HEK293 (cell line): ENCODE data around the gene BLOC1S1.

Source experiments
- ATF2 ChIP-seq: fragments of 450-650 bp; formaldehyde crosslinking; IDR thresholded peaks from 2 replicates; pipeline ENCODE4 v1.5.1; 2016; ENCODE audit warnings: missing biosample characterization, missing genetic modification characterization, low read depth
- BCL11A ChIP-seq: fragments of 450-650 bp; formaldehyde crosslinking; IDR thresholded peaks from 2 replicates; pipeline ENCODE4 v1.5.1; 2016; ENCODE audit warnings: low read depth, missing biosample characterization, missing genetic modification characterization
- PBX3 ChIP-seq: sonication (generic); formaldehyde crosslinking; IDR thresholded peaks from 2 replicates; pipeline ENCODE4 v1.8.1; 2022; ENCODE audit warnings: mild to moderate bottlenecking, moderate library complexity, missing genetic modification reagents
- PRDM1 ChIP-seq: fragments of 450-650 bp; formaldehyde crosslinking; IDR thresholded peaks from 2 replicates; pipeline ENCODE4; 2016; ENCODE audit warnings: missing biosample characterization, missing genetic modification characterization
- SCRT2 ChIP-seq: fragments of 450-650 bp; formaldehyde crosslinking; IDR thresholded peaks from 2 replicates; pipeline ENCODE4 v1.5.1; 2016; ENCODE audit warnings: missing biosample characterization, missing genetic modification characterization
- ZBTB44 ChIP-seq: fragments of 450-650 bp; IDR thresholded peaks from 2 replicates; pipeline ENCODE4 v1.5.1; 2018; ENCODE audit warnings: missing biosample characterization, mild to moderate bottlenecking, missing genetic modification characterization
- ZBTB49 ChIP-seq: fragments of 450-650 bp; formaldehyde crosslinking; IDR thresholded peaks from 2 replicates; pipeline ENCODE4 v1.5.1; 2016; ENCODE audit warnings: missing biosample characterization, missing genetic modification characterization, low read depth
- ZBTB7A ChIP-seq: fragments of 450-650 bp; formaldehyde crosslinking; IDR thresholded peaks from 2 replicates; pipeline ENCODE4 v1.5.1; 2016; ENCODE audit warnings: low read depth, missing biosample characterization, missing genetic modification characterization
- ZFHX2 ChIP-seq: fragments of 450-650 bp; formaldehyde crosslinking; conservative IDR thresholded peaks from 2 replicates; pipeline ENCODE4 v1.5.1; 2016; ENCODE audit warnings: missing biosample characterization, missing genetic modification characterization
- ZFP3 ChIP-seq: fragments of 450-650 bp; formaldehyde crosslinking; IDR thresholded peaks from 2 replicates; pipeline ENCODE4 v1.5.1; 2016; ENCODE audit warnings: low read depth, missing biosample characterization, missing genetic modification characterization
- ZNF138 ChIP-seq: fragments of 450-650 bp; formaldehyde crosslinking; IDR thresholded peaks from 2 replicates; pipeline ENCODE4 v1.5.1; 2016; ENCODE audit warnings: missing biosample characterization, missing genetic modification characterization, borderline replicate concordance
- ZNF16 ChIP-seq: fragments of 450-650 bp; formaldehyde crosslinking; IDR thresholded peaks from 2 replicates; pipeline ENCODE4 v1.5.1; 2016; ENCODE audit warnings: low read depth, missing biosample characterization, missing genetic modification characterization
- ZNF239 ChIP-seq: fragments of 450-650 bp; formaldehyde crosslinking; IDR thresholded peaks from 2 replicates; pipeline ENCODE4 v1.5.1; 2016; ENCODE audit warnings: missing biosample characterization, missing genetic modification characterization
- ZNF280D ChIP-seq: fragments of 450-650 bp; formaldehyde crosslinking; IDR thresholded peaks from 2 replicates; pipeline ENCODE4 v1.5.1; 2016; ENCODE audit warnings: missing biosample characterization, missing genetic modification characterization
- ZNF391 ChIP-seq: fragments of 450-650 bp; formaldehyde crosslinking; IDR thresholded peaks from 2 replicates; pipeline ENCODE4 v1.5.1; 2016; ENCODE audit warnings: low read depth, missing biosample characterization, missing genetic modification characterization, borderline replicate concordance
- ZNF423 ChIP-seq: fragments of 450-650 bp; formaldehyde crosslinking; IDR thresholded peaks from 2 replicates; pipeline ENCODE4 v1.5.1; 2016; ENCODE audit warnings: missing biosample characterization, missing genetic modification characterization
- ZNF433 ChIP-seq: fragments of 450-650 bp; formaldehyde crosslinking; IDR thresholded peaks from 2 replicates; pipeline ENCODE4 v1.5.1; 2016; ENCODE audit warnings: missing biosample characterization, missing genetic modification characterization, low read depth
- ZNF549 ChIP-seq: fragments of 450-650 bp; IDR thresholded peaks from 2 replicates; pipeline ENCODE4 v1.5.1; 2018; ENCODE audit warnings: missing biosample characterization, missing genetic modification characterization, mild to moderate bottlenecking, inconsistent platforms, moderate library complexity
- ZNF610 ChIP-seq: fragments of 450-650 bp; formaldehyde crosslinking; IDR thresholded peaks from 2 replicates; pipeline ENCODE4 v1.5.1; 2016; ENCODE audit warnings: missing biosample characterization, missing genetic modification characterization, borderline replicate concordance
- ZNF645 ChIP-seq: fragments of 450-650 bp; formaldehyde crosslinking; IDR thresholded peaks from 2 replicates; pipeline ENCODE4; 2016; ENCODE audit warnings: missing biosample characterization, missing genetic modification characterization
- ZNF76 ChIP-seq: fragments of 450-650 bp; formaldehyde crosslinking; IDR thresholded peaks from 2 replicates; pipeline ENCODE4; 2016; ENCODE audit warnings: low read depth, missing biosample characterization, missing genetic modification characterization, borderline replicate concordance
- ZNF768 ChIP-seq: fragments of 450-650 bp; formaldehyde crosslinking; IDR thresholded peaks from 2 replicates; pipeline ENCODE4 v1.5.1; 2018; ENCODE audit warnings: missing biosample characterization, mild to moderate bottlenecking, missing genetic modification characterization
- ZNF776 ChIP-seq: fragments of 450-650 bp; formaldehyde crosslinking; IDR thresholded peaks from 2 replicates; pipeline ENCODE4 v1.5.0; 2017; ENCODE audit warnings: missing biosample characterization, missing genetic modification characterization, borderline replicate concordance
- ZNF791 ChIP-seq: fragments of 450-650 bp; formaldehyde crosslinking; IDR thresholded peaks from 2 replicates; pipeline ENCODE4 v1.5.1; 2016; ENCODE audit warnings: missing biosample characterization, missing genetic modification characterization
- ZXDB ChIP-seq: fragments of 450-650 bp; formaldehyde crosslinking; IDR thresholded peaks from 2 replicates; pipeline ENCODE4 v1.5.1; 2016; ENCODE audit warnings: missing biosample characterization, missing genetic modification characterization
- TF ChIP-seq, protein P1 (sequence below): fragments of 450-650 bp; formaldehyde crosslinking; IDR thresholded peaks from 2 replicates; pipeline ENCODE4 v1.5.1; 2016; ENCODE audit warnings: missing biosample characterization, missing genetic modification characterization

Gene BLOC1S1

DNA sequence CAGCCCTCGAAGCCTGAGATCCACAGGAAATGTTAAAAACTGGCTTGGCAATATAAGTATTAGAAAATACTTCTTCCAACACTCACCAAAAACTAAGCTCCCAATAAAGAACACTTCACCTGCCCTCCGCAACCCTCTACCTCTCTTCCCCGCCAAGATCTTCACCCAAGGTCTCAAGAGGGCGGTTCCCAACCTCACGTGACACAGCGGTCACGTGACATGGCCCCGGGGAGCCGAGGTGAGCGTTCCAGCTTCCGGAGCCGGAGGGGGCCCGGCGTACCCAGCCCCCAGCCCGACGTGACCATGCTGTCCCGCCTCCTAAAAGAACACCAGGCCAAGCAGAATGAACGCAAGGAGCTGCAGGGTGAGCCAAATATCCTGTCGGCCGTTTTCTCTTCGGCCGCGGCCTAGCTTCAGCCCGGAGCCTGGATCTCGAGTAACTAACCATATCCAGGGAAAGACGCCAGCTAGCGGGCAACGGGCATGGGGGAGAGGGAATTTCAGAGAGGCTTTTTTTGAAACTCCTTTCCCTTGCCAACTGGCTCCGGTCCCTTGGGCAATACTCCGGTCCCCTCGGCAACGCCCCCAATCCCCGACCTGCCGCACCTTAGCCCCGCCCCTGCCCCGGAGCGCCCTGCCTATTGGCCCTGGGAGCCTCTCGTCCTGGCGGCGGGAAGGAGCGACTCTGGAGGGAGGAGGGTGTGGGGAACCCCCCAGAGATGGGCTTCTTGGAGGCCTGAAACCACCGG lies at the start of gene BLOC1S1 (continued):
- TF ChIP-seq BCL11A (tag by site-specific recombination) (no peak), ZNF433 (tag by site-specific recombination) (no peak), ZFHX2 (no peak; the same call in 1 of the 2 replicates), ZNF76 (peak; percentile 80), ZFP3 (no peak), ZNF645 (tag by site-specific recombination) (0 out of 2 replicates have a peak, but pooled peaks have one; percentile 33), ZNF239 (tag by site-specific recombination) (no peak), ZNF776 (tag by site-specific recombination) (no peak), PRDM1 (tag by site-specific recombination) (peak; percentile 8; the same call in 1 of the 2 replicates), ZNF423 (tag by site-specific recombination) (peak; percentile 81), PBX3 (CRISPR knock-in tag) (no peak), ZBTB44 (tag by site-specific recombination) (0 out of 2 replicates have a peak, but pooled peaks have one; percentile 25), ZNF791 (tag by site-specific recombination) (no peak), ZNF280D (no peak), ZNF391 (tag by site-specific recombination) (peak; percentile 95; the same call in 1 of the 2 replicates), ZNF16 (tag by site-specific recombination) (no peak), ZBTB49 (no peak), ZNF549 (tag by site-specific recombination) (no peak), ATF2 (no peak), ZNF138 (tag by site-specific recombination) (no peak), SCRT2 (tag by site-specific recombination) (no peak), ZNF768 (tag by site-specific recombination) (no peak), ZBTB7A (tag by site-specific recombination) (peak; percentile 92), ZNF610 (peak; percentile 95), ZXDB (tag by site-specific recombination) (peak; percentile 98)
- TF ChIP-seq, protein P1, sequence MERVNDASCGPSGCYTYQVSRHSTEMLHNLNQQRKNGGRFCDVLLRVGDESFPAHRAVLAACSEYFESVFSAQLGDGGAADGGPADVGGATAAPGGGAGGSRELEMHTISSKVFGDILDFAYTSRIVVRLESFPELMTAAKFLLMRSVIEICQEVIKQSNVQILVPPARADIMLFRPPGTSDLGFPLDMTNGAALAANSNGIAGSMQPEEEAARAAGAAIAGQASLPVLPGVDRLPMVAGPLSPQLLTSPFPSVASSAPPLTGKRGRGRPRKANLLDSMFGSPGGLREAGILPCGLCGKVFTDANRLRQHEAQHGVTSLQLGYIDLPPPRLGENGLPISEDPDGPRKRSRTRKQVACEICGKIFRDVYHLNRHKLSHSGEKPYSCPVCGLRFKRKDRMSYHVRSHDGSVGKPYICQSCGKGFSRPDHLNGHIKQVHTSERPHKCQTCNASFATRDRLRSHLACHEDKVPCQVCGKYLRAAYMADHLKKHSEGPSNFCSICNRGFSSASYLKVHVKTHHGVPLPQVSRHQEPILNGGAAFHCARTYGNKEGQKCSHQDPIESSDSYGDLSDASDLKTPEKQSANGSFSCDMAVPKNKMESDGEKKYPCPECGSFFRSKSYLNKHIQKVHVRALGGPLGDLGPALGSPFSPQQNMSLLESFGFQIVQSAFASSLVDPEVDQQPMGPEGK = peak; percentile 99
